Mammary epithelial cell (primary cell): ENCODE results near the gene NRROS.

ENCODE experiments used
- EZH2 ChIP-seq: IDR thresholded peaks from 2 replicates; pipeline ENCODE4 v1.6.1; 2012; ENCODE audit warnings: low read length, inconsistent platforms, borderline replicate concordance
- TF ChIP-seq, protein P1 (sequence below), 2 donors: IDR thresholded peaks in 1 of 2; conservative IDR thresholded peaks in 1 of 2; 2 replicates each; pipeline ENCODE4 v1.5.1; 2011 to 2012; ENCODE audit warnings: inconsistent platforms in 2 of 2, low read length in 2 of 2, mild to moderate bottlenecking in 2 of 2, control low read depth in 1 of 2, low read depth in 1 of 2; ENCODE audit not compliant: insufficient read depth in 1 of 2; ENCODE audit errors: extremely low read depth in 1 of 2

DNA sequence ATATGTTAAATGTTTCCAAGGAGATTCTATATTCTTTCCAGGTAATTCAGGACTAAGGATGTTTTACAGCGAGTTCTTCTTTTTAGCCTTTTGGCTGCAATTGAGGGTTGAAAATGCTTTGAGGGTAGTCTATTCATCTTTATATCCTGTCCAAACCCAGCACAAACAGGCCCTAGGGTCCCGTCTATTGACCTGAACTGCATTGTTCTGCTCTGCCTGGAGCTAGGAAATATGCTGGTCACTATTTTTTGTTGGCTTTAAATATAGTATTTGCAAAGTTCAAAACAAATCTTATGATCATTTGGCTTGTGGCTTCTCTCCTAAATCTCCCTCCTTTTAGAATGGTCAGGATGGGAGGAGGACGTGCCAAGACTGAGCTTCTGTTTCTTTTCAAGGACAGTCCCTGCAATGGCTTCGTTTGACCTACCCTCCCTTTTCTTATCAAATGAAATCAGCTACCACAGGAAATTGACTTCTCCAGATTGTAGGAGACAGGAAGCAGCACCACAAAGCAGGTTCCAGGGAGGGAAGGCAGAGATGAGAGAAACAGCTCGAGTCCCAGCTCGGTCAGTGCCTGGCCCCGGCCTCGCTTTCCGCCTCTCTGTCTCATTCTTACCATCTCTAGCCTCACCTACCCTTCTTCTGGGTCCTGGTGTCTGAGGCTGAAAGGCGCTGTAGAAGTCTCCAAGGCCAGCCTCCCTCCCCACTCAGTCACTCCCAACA, 27.6 kb upstream of the NRROS start:
- TF ChIP-seq, protein P1, sequence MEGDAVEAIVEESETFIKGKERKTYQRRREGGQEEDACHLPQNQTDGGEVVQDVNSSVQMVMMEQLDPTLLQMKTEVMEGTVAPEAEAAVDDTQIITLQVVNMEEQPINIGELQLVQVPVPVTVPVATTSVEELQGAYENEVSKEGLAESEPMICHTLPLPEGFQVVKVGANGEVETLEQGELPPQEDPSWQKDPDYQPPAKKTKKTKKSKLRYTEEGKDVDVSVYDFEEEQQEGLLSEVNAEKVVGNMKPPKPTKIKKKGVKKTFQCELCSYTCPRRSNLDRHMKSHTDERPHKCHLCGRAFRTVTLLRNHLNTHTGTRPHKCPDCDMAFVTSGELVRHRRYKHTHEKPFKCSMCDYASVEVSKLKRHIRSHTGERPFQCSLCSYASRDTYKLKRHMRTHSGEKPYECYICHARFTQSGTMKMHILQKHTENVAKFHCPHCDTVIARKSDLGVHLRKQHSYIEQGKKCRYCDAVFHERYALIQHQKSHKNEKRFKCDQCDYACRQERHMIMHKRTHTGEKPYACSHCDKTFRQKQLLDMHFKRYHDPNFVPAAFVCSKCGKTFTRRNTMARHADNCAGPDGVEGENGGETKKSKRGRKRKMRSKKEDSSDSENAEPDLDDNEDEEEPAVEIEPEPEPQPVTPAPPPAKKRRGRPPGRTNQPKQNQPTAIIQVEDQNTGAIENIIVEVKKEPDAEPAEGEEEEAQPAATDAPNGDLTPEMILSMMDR (conservative IDR thresholded peaks at IDR 0.05 in 1 of 2, IDR thresholded peaks at IDR 0.05 in 1 of 2; ENCODE audit: extremely low read depth in 1 of 2, insufficient read depth in 1 of 2, low read depth in 1 of 2, low read length in 2 of 2) = no peak
- TF ChIP-seq EZH2 = no peak
